ENCODE data around the gene ESR1. TPM values are rescaled to one million over a fixed set of nuclear protein-coding genes. Genes with fewer than 3 reads are reported as not detected.

ESR1 gene
- total RNA-seq, 1 experiment from 2014 or later, result 4.1 TPM

DNA sequence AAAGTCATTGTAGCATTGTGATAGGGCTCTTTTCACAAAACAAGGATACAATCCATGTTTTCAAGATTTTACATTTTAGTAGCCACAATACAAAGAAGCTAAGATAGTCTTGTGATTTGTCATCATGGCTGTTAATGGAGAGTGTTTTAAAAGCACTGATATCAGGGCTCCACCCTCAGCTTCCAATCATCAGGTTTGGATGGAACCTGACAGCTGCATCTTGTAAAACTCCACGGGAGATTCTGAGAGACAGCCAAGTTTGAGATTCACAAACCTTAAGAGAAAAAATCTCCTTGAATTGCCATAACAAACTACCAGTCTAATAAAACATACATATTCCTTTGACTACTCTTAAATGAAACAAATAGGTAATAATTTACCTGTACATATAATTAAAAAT, 280.2 kb downstream of the ESR1 start:
- Histone ChIP-seq H3K36me3 (ENCODE audit: insufficient read depth, low read length) (no peaks in the 10 kb centered on the region), H2AFZ (ENCODE audit: low read length) (no peak overlapping the region), H3K27me3 (ENCODE audit: low read length) (no peaks in the 10 kb centered on the region), H3K9me2 (replicated peaks; ENCODE audit: insufficient read depth, low read length) (no peaks in the 10 kb centered on the region), H3K27ac (ENCODE audit: low read length) (no peak overlapping the region), H3K9me3 (ENCODE audit: low read length) (no peaks in the 10 kb centered on the region), H3K4me2 (ENCODE audit: low read depth, low read length, poor library complexity, severe bottlenecking) (no peak overlapping the region), H3K79me2 (ENCODE audit: low read length) (no peaks in the 10 kb centered on the region), H4K20me1 (ENCODE audit: insufficient read depth, low read depth, low read length) (no peaks in the 10 kb centered on the region), H3K4me3 (ENCODE audit: low read length) (no peak overlapping the region), H3K4me1 (ENCODE audit: low read length) (no peaks in the 10 kb centered on the region), H3K9ac (ENCODE audit: low read length) (no peak overlapping the region)
- no peak for DNase-seq

- H4K20me1 ChIP-seq (ENCODE audit: insufficient read depth, low read depth, low read length), result no peaks in the 10 kb centered on the region
- no peak overlapping the region for H3K4me2 ChIP-seq (ENCODE audit: low read depth, low read length, poor library complexity, severe bottlenecking)
- no peak for DNase-seq
- no peak overlapping the region for H3K27ac ChIP-seq (ENCODE audit: low read length)
- H3K36me3 ChIP-seq (ENCODE audit: insufficient read depth, low read length), result no peaks in the 10 kb centered on the region
- no peaks in the 10 kb centered on the region for H3K27me3 ChIP-seq (ENCODE audit: low read length)
- H3K4me3 ChIP-seq (ENCODE audit: low read length), result no peak overlapping the region
- no peaks in the 10 kb centered on the region for H3K9me2 ChIP-seq (replicated peaks; ENCODE audit: insufficient read depth, low read length)
- H3K9ac ChIP-seq (ENCODE audit: low read length), result no peak overlapping the region
- H2AFZ ChIP-seq (ENCODE audit: low read length), result no peak overlapping the region
- H3K4me1 ChIP-seq (ENCODE audit: low read length), result no peaks in the 10 kb centered on the region
- H3K9me3 ChIP-seq (ENCODE audit: low read length), result no peaks in the 10 kb centered on the region
- no peaks in the 10 kb centered on the region for H3K79me2 ChIP-seq (ENCODE audit: low read length)
Measured at GRCh38 chr6:152089992-152090391, 282.5 kb downstream of the ESR1 start.

DNA sequence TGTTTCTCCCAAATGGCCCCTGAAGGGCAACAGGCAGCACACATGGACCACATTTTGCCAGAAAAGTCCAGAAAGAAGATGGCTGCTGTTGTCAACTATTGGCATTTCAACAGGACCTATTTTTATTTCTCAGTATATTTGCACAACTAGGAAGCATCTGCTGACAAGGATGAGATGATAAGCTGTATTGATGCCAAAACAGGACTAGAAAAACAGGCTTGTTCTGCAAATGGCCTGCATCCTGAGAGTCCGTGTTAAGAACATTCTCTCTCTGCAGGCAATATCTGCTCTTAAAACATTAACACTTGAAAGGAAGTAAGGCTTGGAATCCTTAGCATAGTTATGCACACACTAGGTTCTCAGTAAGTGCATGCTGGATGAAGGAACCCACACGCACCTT, 283.7 kb downstream of the ESR1 start:
- H4K20me1 ChIP-seq (ENCODE audit: insufficient read depth, low read depth, low read length), result no peaks in the 10 kb centered on the region
- no peaks in the 10 kb centered on the region for H3K27me3 ChIP-seq (ENCODE audit: low read length)
- H3K9me2 ChIP-seq (replicated peaks; ENCODE audit: insufficient read depth, low read length), result no peaks in the 10 kb centered on the region
- no peaks in the 10 kb centered on the region for H3K79me2 ChIP-seq (ENCODE audit: low read length)
- H2AFZ ChIP-seq (ENCODE audit: low read length), result no peak overlapping the region
- H3K9me3 ChIP-seq (ENCODE audit: low read length), result no peaks in the 10 kb centered on the region
- no peak overlapping the region for H3K27ac ChIP-seq (ENCODE audit: low read length)
- DNase-seq, result no peak
- no peak overlapping the region for H3K4me2 ChIP-seq (ENCODE audit: low read depth, low read length, poor library complexity, severe bottlenecking)
- H3K4me1 ChIP-seq (ENCODE audit: low read length), result no peaks in the 10 kb centered on the region
- H3K36me3 ChIP-seq (ENCODE audit: insufficient read depth, low read length), result no peaks in the 10 kb centered on the region
- H3K9ac ChIP-seq (ENCODE audit: low read length), result no peak overlapping the region
- no peak overlapping the region for H3K4me3 ChIP-seq (ENCODE audit: low read length)

GRCh38 chr6:152091851-152092341, 284.4 kb downstream of the ESR1 start:
- no peaks in the 10 kb centered on the region for H3K36me3 ChIP-seq (ENCODE audit: insufficient read depth, low read length)
- no peak for DNase-seq
- H3K4me2 ChIP-seq (ENCODE audit: low read depth, low read length, poor library complexity, severe bottlenecking), result no peak overlapping the region
- H3K9me3 ChIP-seq (ENCODE audit: low read length), result no peaks in the 10 kb centered on the region
- no peak overlapping the region for H3K9ac ChIP-seq (ENCODE audit: low read length)
- H4K20me1 ChIP-seq (ENCODE audit: insufficient read depth, low read depth, low read length), result no peaks in the 10 kb centered on the region
- no peak overlapping the region for H3K4me3 ChIP-seq (ENCODE audit: low read length)
- no peaks in the 10 kb centered on the region for H3K4me1 ChIP-seq (ENCODE audit: low read length)
- no peaks in the 10 kb centered on the region for H3K79me2 ChIP-seq (ENCODE audit: low read length)
- H3K9me2 ChIP-seq (replicated peaks; ENCODE audit: insufficient read depth, low read length), result no peaks in the 10 kb centered on the region
- no peaks in the 10 kb centered on the region for H3K27me3 ChIP-seq (ENCODE audit: low read length)
- H2AFZ ChIP-seq (ENCODE audit: low read length), result no peak overlapping the region
- no peak overlapping the region for H3K27ac ChIP-seq (ENCODE audit: low read length)

DNA sequence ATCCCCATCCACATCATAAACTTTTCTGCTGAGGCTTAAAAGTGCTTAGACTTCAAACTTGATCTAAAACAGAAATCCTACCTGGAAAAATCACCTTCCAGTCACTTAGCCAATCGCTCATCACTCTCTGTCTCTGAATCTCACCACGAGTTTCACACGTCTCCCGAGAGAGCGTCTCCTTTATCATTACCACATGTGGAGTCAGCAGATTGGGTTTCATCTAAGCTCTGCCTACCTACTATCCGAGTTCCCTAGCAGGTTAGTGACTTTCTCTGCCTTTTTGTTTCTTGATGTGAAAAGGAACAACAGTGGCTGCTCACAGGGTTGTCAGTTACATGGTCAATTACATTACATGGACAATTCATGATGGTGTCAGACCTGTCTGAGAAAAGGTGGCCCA, 286.2 kb downstream of the ESR1 start:
- Histone ChIP-seq H3K27me3 (ENCODE audit: low read length) (no peaks in the 10 kb centered on the region), H3K27ac (ENCODE audit: low read length) (no peak overlapping the region), H3K4me2 (ENCODE audit: low read depth, low read length, poor library complexity, severe bottlenecking) (no peak overlapping the region), H3K9ac (ENCODE audit: low read length) (no peak overlapping the region), H2AFZ (ENCODE audit: low read length) (no peak overlapping the region), H3K9me3 (ENCODE audit: low read length) (no peaks in the 10 kb centered on the region), H3K36me3 (ENCODE audit: insufficient read depth, low read length) (no peaks in the 10 kb centered on the region), H3K9me2 (replicated peaks; ENCODE audit: insufficient read depth, low read length) (no peaks in the 10 kb centered on the region), H3K4me3 (ENCODE audit: low read length) (no peak overlapping the region), H3K4me1 (ENCODE audit: low read length) (peaks cover 4% of the 10 kb centered on the region), H3K79me2 (ENCODE audit: low read length) (no peaks in the 10 kb centered on the region), H4K20me1 (ENCODE audit: insufficient read depth, low read depth, low read length) (no peaks in the 10 kb centered on the region)
- no peak for DNase-seq

DNA sequence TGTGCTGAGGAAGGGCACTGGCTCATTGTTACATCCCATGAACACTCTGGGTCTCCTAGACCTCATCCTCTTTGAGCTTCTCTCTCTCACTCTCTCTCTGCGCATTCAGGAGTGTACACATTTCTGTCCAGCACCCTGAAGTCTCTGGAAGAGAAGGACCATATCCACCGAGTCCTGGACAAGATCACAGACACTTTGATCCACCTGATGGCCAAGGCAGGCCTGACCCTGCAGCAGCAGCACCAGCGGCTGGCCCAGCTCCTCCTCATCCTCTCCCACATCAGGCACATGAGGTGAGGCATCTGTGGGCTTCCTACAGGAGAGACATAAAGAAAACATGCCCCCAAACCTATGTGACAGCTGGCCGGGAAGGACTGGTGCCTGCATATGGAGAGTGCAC, 286.8 kb downstream of the ESR1 start:
- Histone ChIP-seq H3K4me2 (ENCODE audit: low read depth, low read length, poor library complexity, severe bottlenecking) (no peak overlapping the region), H3K4me1 (ENCODE audit: low read length) (peaks cover 4% of the 10 kb centered on the region), H3K79me2 (ENCODE audit: low read length) (no peaks in the 10 kb centered on the region), H3K4me3 (ENCODE audit: low read length) (no peak overlapping the region), H3K27ac (ENCODE audit: low read length) (no peak overlapping the region), H2AFZ (ENCODE audit: low read length) (no peak overlapping the region), H4K20me1 (ENCODE audit: insufficient read depth, low read depth, low read length) (no peaks in the 10 kb centered on the region), H3K27me3 (ENCODE audit: low read length) (no peaks in the 10 kb centered on the region), H3K9me3 (ENCODE audit: low read length) (no peaks in the 10 kb centered on the region), H3K36me3 (ENCODE audit: insufficient read depth, low read length) (no peaks in the 10 kb centered on the region), H3K9ac (ENCODE audit: low read length) (no peak overlapping the region), H3K9me2 (replicated peaks; ENCODE audit: insufficient read depth, low read length) (no peaks in the 10 kb centered on the region)
- DNase-seq, result no peak

DNA sequence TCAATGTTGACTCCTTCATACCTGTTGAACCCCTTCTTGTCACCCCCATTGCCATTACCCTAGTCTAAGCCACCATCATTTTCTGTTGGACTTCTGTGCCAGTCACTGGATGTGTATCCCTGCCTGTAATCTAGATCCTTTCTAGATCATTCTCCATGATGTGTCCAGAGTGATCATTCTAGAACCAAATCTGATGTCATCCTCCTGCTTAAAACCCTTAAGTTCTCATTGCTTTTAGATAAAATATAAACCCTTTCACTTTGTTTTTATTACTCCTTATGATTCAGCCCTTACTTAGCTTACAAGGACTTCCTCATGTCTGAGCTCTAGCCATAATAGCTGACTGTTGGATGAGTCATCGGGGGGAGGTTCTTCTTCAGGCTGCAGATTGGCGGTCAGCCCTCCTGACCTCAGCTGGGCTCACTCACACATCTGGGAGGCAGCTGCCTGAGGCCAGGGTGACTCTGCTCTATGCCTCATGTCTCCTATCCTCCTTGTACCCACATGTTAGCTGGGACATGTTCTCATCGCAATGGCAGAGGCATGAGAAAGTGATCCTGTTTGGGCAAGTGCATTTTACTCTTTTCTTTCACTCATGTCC, 287.6 kb downstream of the ESR1 start:
- Histone ChIP-seq H3K9me3 (ENCODE audit: low read length) (no peaks in the 10 kb centered on the region), H4K20me1 (ENCODE audit: insufficient read depth, low read depth, low read length) (no peaks in the 10 kb centered on the region), H3K4me3 (ENCODE audit: low read length) (no peak overlapping the region), H3K4me1 (ENCODE audit: low read length) (peaks cover 4% of the 10 kb centered on the region), H3K27ac (ENCODE audit: low read length) (no peak overlapping the region), H3K27me3 (ENCODE audit: low read length) (no peaks in the 10 kb centered on the region), H3K4me2 (ENCODE audit: low read depth, low read length, poor library complexity, severe bottlenecking) (no peak overlapping the region), H3K79me2 (ENCODE audit: low read length) (no peaks in the 10 kb centered on the region), H2AFZ (ENCODE audit: low read length) (no peak overlapping the region), H3K9ac (ENCODE audit: low read length) (no peak overlapping the region), H3K36me3 (ENCODE audit: insufficient read depth, low read length) (no peaks in the 10 kb centered on the region), H3K9me2 (replicated peaks; ENCODE audit: insufficient read depth, low read length) (no peaks in the 10 kb centered on the region)
- no peak for DNase-seq

DNA sequence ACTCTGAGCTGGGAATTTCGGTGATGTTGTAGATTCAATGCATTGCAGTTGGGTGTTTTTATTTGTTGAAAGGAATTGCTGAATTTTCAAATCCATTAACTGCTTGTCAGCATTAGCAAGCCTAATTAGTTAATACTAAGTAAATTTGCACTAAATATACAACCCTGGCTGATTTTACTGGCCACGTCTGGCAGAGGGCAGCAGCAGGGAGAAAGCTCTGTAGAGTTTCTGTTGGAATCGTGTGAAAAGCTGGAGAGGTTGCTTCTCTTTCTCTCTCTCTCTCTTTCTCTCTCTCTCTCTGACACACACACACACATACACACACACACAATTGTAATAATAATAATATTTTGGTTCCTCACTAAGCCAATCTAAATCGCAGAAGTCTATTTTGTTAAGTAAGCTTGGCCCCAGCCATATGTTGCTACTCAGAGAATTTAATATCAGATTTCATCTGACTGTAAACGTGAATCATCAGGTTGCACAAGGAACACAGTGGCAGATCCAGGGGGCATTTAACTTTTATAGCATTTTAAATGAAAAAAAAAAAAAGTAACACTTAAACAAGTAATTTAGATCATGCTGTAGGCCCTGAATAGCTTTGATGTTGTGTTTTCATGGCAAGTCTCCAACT, 289.5 kb downstream of the ESR1 start:
- no peak overlapping the region for H3K27ac ChIP-seq (ENCODE audit: low read length)
- no peaks in the 10 kb centered on the region for H4K20me1 ChIP-seq (ENCODE audit: insufficient read depth, low read depth, low read length)
- no peaks in the 10 kb centered on the region for H3K9me3 ChIP-seq (ENCODE audit: low read length)
- H3K9me2 ChIP-seq (replicated peaks; ENCODE audit: insufficient read depth, low read length), result no peaks in the 10 kb centered on the region
- no peaks in the 10 kb centered on the region for H3K79me2 ChIP-seq (ENCODE audit: low read length)
- no peak overlapping the region for H3K9ac ChIP-seq (ENCODE audit: low read length)
- no peaks in the 10 kb centered on the region for H3K27me3 ChIP-seq (ENCODE audit: low read length)
- no peaks in the 10 kb centered on the region for H3K36me3 ChIP-seq (ENCODE audit: insufficient read depth, low read length)
- H3K4me2 ChIP-seq (ENCODE audit: low read depth, low read length, poor library complexity, severe bottlenecking), result no peak overlapping the region
- no peak for DNase-seq
- peaks cover 4% of the 10 kb centered on the region for H3K4me1 ChIP-seq (ENCODE audit: low read length)
- no peak overlapping the region for H2AFZ ChIP-seq (ENCODE audit: low read length)
- no peak overlapping the region for H3K4me3 ChIP-seq (ENCODE audit: low read length)

Data from Karpas-422 (cell line).